ENCODE data around the gene ZFP42. TPM values are rescaled to one million over a fixed set of nuclear protein-coding genes. Genes with fewer than 3 reads are reported as not detected.
"Not testable (repeated sequence)": the region's sequence is repeated elsewhere in the genome, so short reads cannot be mapped to it uniquely, and the experiment has no call there.

Gene ZFP42
- total RNA-seq, 2 experiments from 2014 or later: not detected

GRCh38 chr4:188032583-188032982, 37.0 kb downstream of the ZFP42 start:
- Mint-ChIP-seq H3K4me3 (no peak overlapping the region), H3K4me1 (no peaks in the 10 kb centered on the region), H3K27ac (no peak overlapping the region), H3K9me3 (peaks cover 11% of the 10 kb centered on the region), H3K27me3 (peaks cover 8% of the 10 kb centered on the region), H3K36me3 (no peaks in the 10 kb centered on the region)
- DNase-seq (no peak), ATAC-seq (ENCODE audit: low read depth) (no peak)
- POLR2A ChIA-PET: no interaction called here

DNA sequence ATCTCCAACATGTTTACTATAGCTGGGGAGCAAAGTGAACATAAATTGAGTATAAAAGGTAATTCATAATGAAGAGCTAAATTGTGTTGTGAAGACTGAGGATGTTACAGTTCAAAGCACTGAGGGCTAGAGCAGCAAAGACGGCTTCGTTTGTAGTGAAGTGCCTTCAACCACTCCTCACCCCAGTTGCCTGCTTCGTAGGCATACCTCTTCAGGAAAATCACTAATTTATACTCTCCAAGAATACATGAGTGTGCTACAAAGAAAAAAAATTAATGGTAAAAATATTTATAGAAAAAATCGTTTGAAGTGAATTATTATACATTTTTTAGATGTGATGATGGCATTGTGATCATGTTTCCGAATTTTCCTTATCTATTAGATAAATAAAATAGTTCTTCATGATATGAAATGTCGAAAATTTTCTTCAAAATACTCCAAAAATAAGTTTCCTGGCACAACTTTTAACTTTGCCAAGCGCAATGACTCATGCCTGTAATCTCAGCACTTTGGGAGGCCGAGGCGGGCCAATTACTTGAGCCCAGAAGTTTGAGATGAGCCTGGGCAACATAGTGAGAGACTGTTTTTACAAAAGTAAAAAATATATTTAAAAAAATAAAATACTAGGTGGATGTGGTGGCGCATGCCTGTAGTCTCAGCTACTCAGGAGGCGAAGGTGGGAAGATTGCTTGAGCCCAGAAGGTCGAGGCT, 41.6 kb downstream of the ZFP42 start:
- no peaks in the 10 kb centered on the region for H3K36me3 Mint-ChIP-seq
- peaks cover 4% of the 10 kb centered on the region for H3K27me3 Mint-ChIP-seq
- ATAC-seq (ENCODE audit: low read depth): no peak
- POLR2A ChIA-PET: interaction anchor here (0.6 kb wide), 1 partner anchor 1169 kb away, joined by 3 read pairs; no protein-coding TSS in a partner anchor
- DNase-seq: no peak
- H3K27ac Mint-ChIP-seq: no peak overlapping the region
- H3K4me3 Mint-ChIP-seq: no peak overlapping the region
- peaks cover 4% of the 10 kb centered on the region for H3K9me3 Mint-ChIP-seq
- H3K4me1 Mint-ChIP-seq: no peaks in the 10 kb centered on the region

DNA sequence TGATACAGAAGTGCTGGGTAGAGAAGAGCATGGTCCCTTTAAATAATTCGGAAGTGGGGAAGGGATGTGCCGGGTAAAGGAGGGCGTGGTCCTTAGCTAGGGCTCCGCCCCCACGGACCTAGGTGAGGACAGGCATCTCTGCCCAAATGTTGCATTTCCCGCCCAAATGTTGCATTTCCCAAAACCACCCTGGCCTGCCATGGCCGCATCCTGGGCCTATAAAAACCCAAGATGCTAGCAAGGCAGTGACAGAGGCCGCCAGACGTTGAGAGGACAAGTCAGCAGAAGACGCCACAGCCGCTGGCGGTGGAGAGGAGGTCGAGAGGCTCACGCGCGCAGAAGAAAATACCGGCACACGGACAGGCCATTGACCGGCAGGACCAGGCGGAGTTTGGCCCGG, 46.1 kb downstream of the ZFP42 start:
- no peak overlapping the region for H3K4me3 Mint-ChIP-seq
- ATAC-seq (ENCODE audit: low read depth) (no peak), DNase-seq (no peak)
- peaks cover 4% of the 10 kb centered on the region for H3K9me3 Mint-ChIP-seq
- H3K36me3 Mint-ChIP-seq: no peaks in the 10 kb centered on the region
- POLR2A ChIA-PET: no interaction called here
- no peaks in the 10 kb centered on the region for H3K27me3 Mint-ChIP-seq
- no peaks in the 10 kb centered on the region for H3K4me1 Mint-ChIP-seq
- no peak overlapping the region for H3K27ac Mint-ChIP-seq

DNA sequence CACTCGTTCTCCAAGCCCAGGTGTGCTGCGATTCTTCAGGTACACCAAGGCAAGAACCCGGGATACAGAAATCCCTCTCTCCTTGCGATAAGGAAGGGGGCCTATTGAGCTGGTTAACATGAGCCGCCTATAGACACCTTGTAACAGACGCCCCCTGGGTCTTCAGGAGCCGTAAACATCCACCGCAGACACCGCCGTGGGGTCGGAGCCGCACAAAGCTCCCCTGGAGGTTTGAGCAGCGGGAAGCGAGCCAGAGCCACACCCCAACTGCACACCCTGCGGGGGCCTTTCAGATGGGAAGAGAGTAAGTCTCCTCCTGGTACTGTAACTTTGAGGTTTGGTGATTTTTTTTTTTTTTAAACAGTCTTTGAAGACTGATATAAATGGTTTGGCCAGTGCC, 46.6 kb downstream of the ZFP42 start:
- POLR2A ChIA-PET: no interaction called here
- Mint-ChIP-seq H3K36me3 (no peaks in the 10 kb centered on the region), H3K27ac (no peak overlapping the region), H3K27me3 (no peaks in the 10 kb centered on the region), H3K4me1 (no peaks in the 10 kb centered on the region), H3K4me3 (no peak overlapping the region), H3K9me3 (peaks cover 4% of the 10 kb centered on the region)
- no peak for ATAC-seq (ENCODE audit: low read depth)
- DNase-seq: no peak

DNA sequence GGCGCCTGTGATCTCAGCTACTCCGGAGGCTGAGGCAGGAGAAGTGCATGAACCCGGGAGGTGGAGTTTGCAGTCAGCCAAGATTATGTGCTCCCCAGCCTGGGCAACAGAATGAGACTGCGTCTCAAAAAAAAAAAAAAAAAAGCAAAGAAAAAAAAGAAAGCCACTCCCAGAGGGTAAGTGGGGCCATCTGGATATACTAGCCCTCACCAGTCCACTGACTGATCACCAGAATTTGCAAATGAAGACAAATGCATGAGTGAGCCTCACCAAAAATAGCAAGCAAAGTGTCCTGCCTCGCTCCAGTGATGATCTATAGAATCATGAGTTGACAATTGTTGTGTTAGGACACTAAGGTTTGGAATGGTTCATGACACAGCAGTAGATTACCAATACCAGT, 47.6 kb downstream of the ZFP42 start:
- Mint-ChIP-seq H3K4me3 (no peak overlapping the region), H3K36me3 (no peaks in the 10 kb centered on the region), H3K27ac (no peak overlapping the region), H3K4me1 (no peaks in the 10 kb centered on the region), H3K27me3 (no peaks in the 10 kb centered on the region), H3K9me3 (peaks cover 4% of the 10 kb centered on the region)
- POLR2A ChIA-PET: no interaction called here
- no peak for ATAC-seq (ENCODE audit: low read depth)
- DNase-seq: no peak

GRCh38 chr4:188045461-188045860, 49.9 kb downstream of the ZFP42 start:
- H3K27ac Mint-ChIP-seq; H3K36me3 Mint-ChIP-seq; H3K9me3 Mint-ChIP-seq; ATAC-seq (ENCODE audit: low read depth); H3K4me3 Mint-ChIP-seq; DNase-seq; POLR2A ChIA-PET; H3K27me3 Mint-ChIP-seq; H3K4me1 Mint-ChIP-seq: not testable (repeated sequence)

DNA sequence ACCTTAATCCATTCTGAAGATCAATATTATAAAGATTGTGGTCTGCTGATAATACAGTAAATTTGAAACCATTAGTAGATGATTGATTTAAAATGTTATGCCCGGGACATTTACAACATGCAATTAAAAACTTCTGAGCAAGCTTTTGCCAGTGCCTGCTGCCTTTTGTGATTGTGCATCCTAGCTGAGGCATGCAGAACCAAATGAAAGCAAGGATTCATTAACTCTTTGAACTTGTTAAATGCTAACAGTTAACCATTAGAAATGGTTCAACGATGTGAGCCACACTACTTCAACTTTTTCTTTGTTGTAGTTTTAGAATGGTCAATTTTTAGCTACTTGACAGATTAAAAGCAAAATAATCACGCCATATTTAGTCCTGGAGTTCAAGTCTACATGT, 51.1 kb downstream of the ZFP42 start:
- Mint-ChIP-seq H3K27ac (no peak overlapping the region), H3K4me3 (no peak overlapping the region), H3K36me3 (no peaks in the 10 kb centered on the region), H3K9me3 (peaks cover 3% of the 10 kb centered on the region), H3K27me3 (no peaks in the 10 kb centered on the region), H3K4me1 (no peaks in the 10 kb centered on the region)
- POLR2A ChIA-PET: no interaction called here
- DNase-seq (no peak), ATAC-seq (ENCODE audit: low read depth) (no peak)

DNA sequence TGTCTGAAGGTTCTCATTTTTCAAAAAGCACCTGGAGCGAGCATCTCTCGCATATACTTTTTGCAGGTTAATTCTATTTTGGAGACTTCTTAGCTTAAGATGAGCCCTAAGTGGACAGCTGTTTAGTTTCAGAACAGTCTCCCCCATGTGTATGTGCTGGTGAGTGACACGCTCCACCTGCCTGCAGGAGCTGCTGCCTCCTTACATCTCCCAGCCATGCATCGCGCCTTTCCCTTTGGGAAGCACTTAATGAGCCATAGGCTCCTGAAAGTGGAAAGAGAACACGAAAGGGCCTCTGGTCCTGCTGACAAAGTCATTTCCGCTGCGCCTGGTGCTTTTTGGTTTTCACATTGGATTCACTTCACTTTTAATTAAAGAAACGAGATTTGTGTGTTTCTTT, 57.7 kb downstream of the ZFP42 start:
- Mint-ChIP-seq H3K4me1 (no peaks in the 10 kb centered on the region), H3K36me3 (no peaks in the 10 kb centered on the region), H3K27ac (no peak overlapping the region), H3K27me3 (no peaks in the 10 kb centered on the region), H3K9me3 (peaks cover 3% of the 10 kb centered on the region), H3K4me3 (no peak overlapping the region)
- no peak for DNase-seq
- POLR2A ChIA-PET: no interaction called here
- no peak for ATAC-seq (ENCODE audit: low read depth)

Other genes with a start within 250 kb of the ZFP42 start
- gene TRIML2, start 113.8 kb downstream of the ZFP42 start, total RNA-seq: not detected
- not detected for gene TRIML1, start 143.7 kb downstream of the ZFP42 start, total RNA-seq

Data from activated naive CD8-positive, alpha-beta T cell treated with anti-CD3 and anti-CD28 coated beads, Interleukin-2, amount 10 ng/mL, durations not matched to agents 7 days and 5 days (primary cell).